GM21528 (cell line): ENCODE measurements around the gene PPP1R1A.

Experiments
- ATAC-seq: cut with Tn5 transposase; IDR thresholded peaks from one replicate; pipeline ENCODE4 v1.9.1; 2021; ENCODE audit warnings: mild to moderate bottlenecking, moderate library complexity; ENCODE audit not compliant: unreplicated experiment, low FRiP score

Gene PPP1R1A

GRCh38 chr12:54604436-54604835 lies 16.0 kb upstream of the PPP1R1A start:
- ATAC-seq = no peak

DNA sequence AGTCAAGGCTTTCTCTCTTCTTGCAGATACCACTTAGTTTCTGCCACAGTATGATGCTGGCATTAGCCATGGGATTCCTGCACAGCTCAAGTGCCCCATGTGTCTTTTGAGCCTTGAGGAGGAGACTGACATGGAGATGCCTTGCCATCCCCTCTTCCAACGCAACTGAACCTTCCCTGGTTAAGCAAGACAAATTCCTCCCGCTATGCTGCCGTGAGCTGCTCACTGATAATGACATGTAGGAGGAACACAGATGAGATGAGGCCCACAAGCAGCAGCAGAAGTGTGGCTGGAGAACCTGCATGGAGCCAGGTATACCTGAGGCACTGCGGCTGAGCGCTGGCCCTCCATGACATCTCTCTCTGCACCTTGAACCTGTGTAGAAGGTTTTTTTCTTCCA lies 15.4 kb upstream of the PPP1R1A start:
- no peak for ATAC-seq

- peak; percentile 91 for ATAC-seq
Measured at GRCh38 chr12:54603173-54603814, 14.8 kb upstream of the PPP1R1A start.

- no peak for ATAC-seq
Measured at GRCh38 chr12:54602661-54603060, 14.2 kb upstream of the PPP1R1A start.

DNA sequence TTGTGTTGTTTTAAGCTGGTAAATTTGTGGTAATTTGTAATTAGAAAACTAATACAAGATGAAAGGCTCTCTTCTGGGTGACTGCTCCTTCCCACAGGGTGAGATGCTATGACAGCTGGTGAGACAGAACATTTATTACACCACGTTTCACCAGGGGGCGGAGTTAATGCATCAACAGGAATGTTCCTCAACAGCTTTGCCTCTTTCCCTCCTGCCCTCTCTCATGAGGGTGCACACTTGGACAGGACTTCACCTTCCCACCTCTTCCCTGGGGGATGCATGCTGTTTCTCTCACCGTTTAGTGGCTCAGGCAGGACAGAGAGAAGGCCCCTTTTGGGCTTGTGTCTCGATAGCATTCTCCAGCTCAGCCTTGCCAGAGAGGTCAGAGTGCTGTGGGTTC lies 13.4 kb upstream of the PPP1R1A start:
- no peak for ATAC-seq

GRCh38 chr12:54598970-54599369 lies 10.5 kb upstream of the PPP1R1A start:
- no peak for ATAC-seq

GRCh38 chr12:54596526-54596946 lies 8.1 kb upstream of the PPP1R1A start:
- ATAC-seq = no peak

GRCh38 chr12:54595471-54595870 lies 7.0 kb upstream of the PPP1R1A start:
- no peak for ATAC-seq

DNA sequence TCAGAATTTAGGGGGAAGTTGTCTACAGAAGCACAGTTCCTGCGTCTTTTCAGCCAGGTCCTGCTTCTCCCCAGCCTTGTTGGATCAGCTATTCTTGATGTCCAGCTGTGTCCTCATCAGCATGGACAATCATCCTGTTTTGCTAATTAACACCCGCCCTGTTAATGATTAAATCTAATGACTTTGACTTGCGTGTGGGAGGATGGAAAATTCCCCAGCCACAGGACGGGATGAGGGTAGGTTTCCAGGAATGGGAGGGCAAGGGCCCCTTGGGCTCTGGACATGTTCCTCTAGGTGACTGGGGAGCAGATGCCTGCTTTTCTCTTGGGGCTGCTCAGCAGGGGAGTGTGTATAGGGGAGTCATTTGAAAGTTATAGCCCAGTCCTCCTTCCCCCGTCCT lies 5.3 kb upstream of the PPP1R1A start:
- ATAC-seq = no peak

DNA sequence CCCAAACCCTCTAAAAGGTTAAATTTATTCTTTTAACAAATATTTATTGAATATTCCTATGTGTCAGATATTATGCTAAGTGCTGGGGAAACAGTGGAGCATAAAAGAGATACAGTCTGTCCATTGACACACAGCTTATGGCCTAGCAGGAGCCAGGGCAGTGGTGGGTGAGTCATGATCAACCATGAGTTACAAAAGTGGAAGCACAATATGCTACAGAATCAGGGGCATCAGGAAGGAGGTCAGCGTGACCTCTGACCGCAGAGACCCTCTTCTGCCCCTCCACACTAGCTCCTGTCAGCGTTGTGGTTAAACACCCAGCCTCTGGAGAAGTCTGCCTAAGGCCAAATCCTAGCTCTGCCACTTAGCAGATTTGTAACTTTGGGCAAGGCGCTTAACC lies 4.7 kb upstream of the PPP1R1A start:
- ATAC-seq = no peak

DNA sequence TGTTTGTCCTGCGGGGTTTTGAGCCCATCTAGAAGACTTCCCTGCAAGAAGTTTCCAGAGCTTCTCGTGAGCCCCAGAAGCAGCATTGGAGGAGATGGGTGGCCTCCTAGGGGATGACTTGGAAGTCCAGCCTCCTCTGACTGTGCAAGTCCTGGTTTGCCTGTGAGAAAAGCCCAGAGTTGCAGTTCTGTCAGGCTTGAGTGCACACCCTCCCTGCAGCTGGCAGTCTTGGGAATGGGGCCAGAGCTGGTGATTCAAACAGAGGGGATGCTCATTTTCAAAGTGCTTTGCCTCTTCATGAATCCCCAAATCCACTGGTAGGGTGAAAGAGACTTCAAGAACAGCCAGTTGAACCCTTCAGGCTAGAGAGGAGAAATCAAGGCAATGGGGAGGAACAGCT lies 3.9 kb upstream of the PPP1R1A start:
- no peak for ATAC-seq

DNA sequence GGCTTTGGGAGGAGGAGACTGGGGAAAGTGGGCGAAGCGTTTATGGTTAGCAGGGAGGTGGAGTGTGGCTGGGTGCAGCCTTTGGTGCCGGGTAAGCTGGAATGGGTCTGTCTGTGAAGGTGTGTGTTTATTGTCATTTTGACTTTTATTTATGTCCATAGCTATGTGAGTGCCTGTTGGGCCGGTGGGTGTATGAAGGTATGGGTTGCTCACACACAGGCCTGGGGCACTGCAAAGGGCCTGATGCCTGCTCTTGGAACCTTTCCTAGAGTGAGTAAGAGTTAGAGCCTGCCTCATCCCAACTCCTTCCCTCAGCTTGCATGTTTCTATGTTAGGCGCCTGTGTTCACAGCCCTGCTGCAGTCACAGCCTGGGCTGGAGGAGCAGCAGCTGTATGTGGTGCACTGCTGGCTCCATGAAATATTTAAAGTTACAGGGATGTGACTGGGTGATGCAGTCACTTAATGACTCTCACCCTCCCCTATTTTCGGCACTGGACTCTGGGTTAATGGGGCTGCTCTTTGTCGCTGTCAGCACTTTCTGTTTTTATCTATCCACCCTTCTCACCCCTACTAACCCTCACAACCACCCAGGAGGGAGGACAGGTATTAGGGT lies 2.6 kb upstream of the PPP1R1A start:
- no peak for ATAC-seq

DNA sequence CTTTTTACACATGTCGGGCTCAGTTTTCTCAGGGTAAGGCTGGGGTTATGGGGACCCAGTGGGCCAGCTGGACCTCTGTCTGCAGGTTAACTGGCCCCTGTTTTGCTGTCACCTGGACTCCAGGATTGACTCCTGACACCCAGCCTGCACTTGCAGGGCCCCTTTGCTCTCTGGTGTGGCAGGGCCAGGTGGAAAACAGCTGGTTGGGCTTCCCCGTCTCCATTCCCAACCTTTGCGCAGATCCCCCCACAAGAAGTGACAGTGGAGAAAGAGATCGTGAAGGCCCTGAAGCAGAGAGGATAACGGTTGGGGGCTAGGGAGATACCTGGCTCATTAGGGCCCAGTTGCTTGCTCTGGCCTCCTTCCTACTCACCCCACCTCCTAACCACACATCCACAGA lies 1.5 kb upstream of the PPP1R1A start:
- no peak for ATAC-seq

GRCh38 chr12:54588890-54589267 lies 420 bp upstream of the PPP1R1A start:
- ATAC-seq = no peak

GRCh38 chr12:54587315-54587873 lies 1.1 kb downstream of the PPP1R1A start:
- no peak for ATAC-seq

- ATAC-seq = no peak
Measured at GRCh38 chr12:54586620-54587019, 1.8 kb downstream of the PPP1R1A start.

- ATAC-seq = no peak
Measured at GRCh38 chr12:54585243-54585642, 3.2 kb downstream of the PPP1R1A start.

GRCh38 chr12:54584128-54584527 lies 4.3 kb downstream of the PPP1R1A start:
- ATAC-seq = no peak

DNA sequence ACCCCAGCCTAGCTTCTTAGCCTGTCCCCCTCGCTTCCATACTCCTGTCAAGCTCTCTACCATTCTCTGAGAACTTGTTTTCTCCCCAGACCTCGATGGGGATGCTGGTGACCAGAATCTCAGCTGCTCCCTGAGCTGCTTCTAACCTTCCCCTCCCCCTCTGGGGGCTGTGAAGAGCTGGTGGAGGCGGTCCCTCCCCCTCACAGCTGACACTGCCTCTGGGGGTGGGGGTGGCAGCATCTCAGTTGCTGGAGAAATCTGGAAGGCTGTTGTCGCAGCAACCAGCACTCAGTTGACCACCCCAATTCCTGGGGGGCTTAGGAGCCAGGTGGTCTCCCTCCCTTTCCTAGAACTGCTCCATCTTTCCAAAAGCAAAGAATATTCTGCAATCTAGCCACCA lies 4.7 kb downstream of the PPP1R1A start:
- ATAC-seq = no peak

GRCh38 chr12:54581412-54581811 lies 7.0 kb downstream of the PPP1R1A start:
- ATAC-seq = no peak

DNA sequence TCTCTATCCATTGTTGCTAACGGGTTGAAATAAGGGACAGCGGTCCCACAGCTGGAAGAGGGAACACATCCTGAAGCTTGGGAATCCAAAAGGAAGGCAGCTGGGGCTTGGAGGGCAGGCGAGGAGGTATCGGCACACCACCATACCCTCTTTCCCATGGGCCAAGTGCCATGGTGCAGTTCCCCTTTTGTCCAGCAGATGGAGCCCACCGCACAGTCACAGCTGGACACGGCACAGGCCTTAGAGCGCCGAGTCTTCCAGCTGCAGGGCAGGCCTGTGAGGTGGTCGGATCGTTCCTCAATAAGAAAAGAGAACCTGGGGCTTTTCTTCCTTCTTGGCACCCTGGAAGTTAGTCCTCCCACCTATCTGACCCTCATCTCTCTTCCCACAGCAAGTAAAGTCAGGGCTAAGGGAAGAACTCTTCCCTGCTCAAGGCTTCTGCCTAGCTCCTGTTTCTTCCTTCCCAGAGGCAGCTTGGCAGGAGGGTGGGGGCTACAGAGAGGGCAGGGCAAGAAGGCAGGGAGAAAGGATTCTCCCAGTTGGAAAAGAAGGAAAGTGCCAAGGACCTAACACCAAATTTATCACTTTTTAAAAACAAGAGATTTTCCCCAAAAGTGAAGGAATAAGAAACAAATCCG lies 8.6 kb downstream of the PPP1R1A start:
- peak; percentile 95 for ATAC-seq

DNA sequence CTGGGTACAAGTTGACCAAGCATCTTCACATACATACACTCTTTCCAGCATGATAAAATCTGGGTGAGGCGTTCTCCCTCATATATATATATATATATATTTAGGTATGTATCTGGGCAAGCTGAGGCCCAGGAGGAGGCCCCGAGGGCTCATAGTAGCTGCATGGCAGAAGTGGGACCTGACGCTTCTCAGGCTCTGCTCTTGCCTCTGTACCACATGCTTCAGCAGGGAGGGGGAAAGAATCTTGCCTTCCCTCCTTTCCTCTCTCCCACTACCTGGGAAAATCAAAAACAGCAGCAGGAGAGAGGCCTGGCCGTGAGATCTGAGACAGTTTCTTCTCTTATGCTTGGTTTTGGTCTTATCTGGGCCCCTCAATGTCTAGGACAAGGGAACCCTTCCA lies 9.2 kb downstream of the PPP1R1A start:
- ATAC-seq = no peak
